Upper lobe of left lung (tissue), 6 donors: ENCODE data around the gene RIMBP3C. TPM values are rescaled to one million over a fixed set of nuclear protein-coding genes. Genes with fewer than 3 reads are reported as not detected.

Source experiments
- ATAC-seq, 2 donors: fragments of 200-7000 bp; cut with Tn5 transposase; one replicate each; pipeline ENCODE4 v1.9.1; 2022; ENCODE audit warnings: mild to moderate bottlenecking in 2 of 2, moderate library complexity in 2 of 2; ENCODE audit not compliant: low FRiP score in 2 of 2
- DNase-seq, 2 donors: peaks; one replicate each; pipeline ENCODE4 v3.0.0-alpha.2; 2019 to 2020
- H3K27ac ChIP-seq, 4 donors: fragments of 200-600 bp; sonication (generic); one replicate each; pipeline ENCODE4 v1.5.1; 2016 to 2019
- H3K27me3 ChIP-seq, 4 donors: fragments of 200-600 bp; sonication (generic); one replicate each; pipeline ENCODE4 v1.5.1; 2017 to 2019
- H3K36me3 ChIP-seq, 4 donors: fragments of 200-600 bp; sonication (generic); one replicate each; pipeline ENCODE4 v1.5.1; 2016 to 2019
- H3K4me1 ChIP-seq, 4 donors: fragments of 200-600 bp; sonication (generic); one replicate each; pipeline ENCODE4 v1.5.1; 2018 to 2019
- H3K4me3 ChIP-seq, 4 donors: fragments of 200-600 bp; sonication (generic); one replicate each; pipeline ENCODE4 v1.5.1; 2017 to 2019; ENCODE audit warnings: mild to moderate bottlenecking in 2 of 4, moderate library complexity in 1 of 4
- H3K9me3 ChIP-seq, 4 donors: fragments of 200-600 bp; sonication (generic); one replicate each; pipeline ENCODE4 v1.5.1; 2018 to 2019
- EP300 ChIP-seq, 4 donors: sonication (generic); formaldehyde crosslinking; IDR thresholded peaks; one replicate each; pipeline ENCODE4 v1.5.1; 2017; ENCODE audit warnings: antibody characterized with exemption in 4 of 4, control low read depth in 2 of 4
- POLR2A ChIP-seq, 4 donors: fragments of 450-650 bp; IDR thresholded peaks; one replicate each; pipeline ENCODE4 v1.5.1; 2016 to 2017; ENCODE audit warnings: antibody characterized with exemption in 4 of 4, mild to moderate bottlenecking in 2 of 4
- POLR2AphosphoS5 ChIP-seq, 2 donors: sonication (generic); formaldehyde crosslinking; IDR thresholded peaks; one replicate each; pipeline ENCODE4 v1.5.1; 2017; ENCODE audit warnings: antibody characterized with exemption in 2 of 2
- WGBS, 2 donors: methylation state at CpG; one replicate each; pipeline ENCODE4 v1.1.5; 2017 to 2018; 5-methylcytosine and 5-hydroxymethylcytosine counted together
- total RNA-seq, 6 donors: library from RNA; depleted of rRNA in 4 of 6; stranded (reverse); fragments of >200 nt in 4 of 6; gene quantifications; one replicate each; pipeline versions ENCODE4 v1.1.0 to v1.2.1, GENCODE V29; 2016 to 2021
- TF ChIP-seq, protein P1 (sequence below), 6 experiments: fragments of 450-650 bp in 4 of 6; fragments of 200-600 bp in 2 of 6; sonication (generic) in 2 of 6; IDR thresholded peaks; one replicate each; pipeline ENCODE4 v1.5.1; 2016 to 2019; ENCODE audit warnings: antibody characterized with exemption in 6 of 6
- donor health status: DM: no; HTN: no; CAD: no; lungs with moderate emphysema.
- donor health status: DM: no; HTN: yes; CAD: no; lungs with severe emphysema.

Gene RIMBP3C
- total RNA-seq, 6 donors from 2014 or later, result 0.10 to 1.0 (median 0.57) TPM; not detected in 1

DNA sequence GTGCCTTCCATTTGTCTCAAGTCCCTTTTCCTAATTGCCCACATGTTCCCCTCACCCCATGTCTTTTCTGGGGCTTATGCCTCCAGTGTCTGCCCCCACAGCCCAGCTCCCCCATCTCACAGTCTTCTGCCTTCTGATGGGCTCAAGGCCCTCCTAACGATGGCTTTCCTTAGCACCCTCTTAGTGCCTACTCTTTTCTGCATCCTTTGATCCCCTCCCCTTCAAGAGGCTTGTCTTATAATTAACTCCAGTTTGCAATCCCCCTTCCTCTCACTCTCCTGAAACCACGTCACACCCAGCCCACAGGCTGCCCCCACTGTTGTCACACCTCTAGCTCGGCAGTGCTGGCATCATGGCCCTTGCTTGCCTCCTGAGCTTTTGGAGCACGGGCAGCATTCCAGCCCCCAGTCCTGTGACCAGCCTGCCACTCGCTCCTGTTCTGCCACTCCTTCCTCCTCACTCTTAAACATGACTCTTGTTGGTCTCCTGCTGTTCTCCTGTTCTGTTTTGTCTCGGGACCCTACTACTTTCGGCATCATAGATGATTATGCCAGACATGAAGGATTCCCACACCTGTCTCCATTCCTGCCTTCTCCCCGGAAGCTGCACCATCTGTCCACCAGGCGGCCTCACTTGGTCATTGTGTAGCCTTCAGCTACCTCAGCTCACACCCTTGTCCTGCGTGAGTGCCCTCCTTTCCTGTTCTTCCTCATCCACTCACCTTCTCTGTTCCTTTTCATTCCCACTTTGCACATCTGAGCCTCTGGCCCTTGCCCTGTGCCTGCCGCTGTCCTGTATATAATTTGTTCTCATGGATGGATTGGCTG is 42.4 kb upstream of the RIMBP3C start:
- no peak for DNase-seq
- no peak for ATAC-seq
- 84 to 86% methylated on average over 11 of the region's 11 CpGs for WGBS, 2 donors
- Histone ChIP-seq H3K9me3 (no peaks in the 10 kb centered on the region), H3K36me3 (peaks cover 17 to 43% (median 34%) of the 10 kb centered on the region in 4 donors), H3K4me3 (no peak overlapping the region), H3K4me1 (peaks cover 25 to 43% (median 30%) of the 10 kb centered on the region in 4 donors), H3K27me3 (no peaks in the 10 kb centered on the region), H3K27ac (no peak overlapping the region)
- TF ChIP-seq POLR2A (IDR thresholded peaks at IDR 0.05), result no peak
- TF ChIP-seq POLR2AphosphoS5 (IDR thresholded peaks at IDR 0.05), result no peak
- TF ChIP-seq, protein P1, sequence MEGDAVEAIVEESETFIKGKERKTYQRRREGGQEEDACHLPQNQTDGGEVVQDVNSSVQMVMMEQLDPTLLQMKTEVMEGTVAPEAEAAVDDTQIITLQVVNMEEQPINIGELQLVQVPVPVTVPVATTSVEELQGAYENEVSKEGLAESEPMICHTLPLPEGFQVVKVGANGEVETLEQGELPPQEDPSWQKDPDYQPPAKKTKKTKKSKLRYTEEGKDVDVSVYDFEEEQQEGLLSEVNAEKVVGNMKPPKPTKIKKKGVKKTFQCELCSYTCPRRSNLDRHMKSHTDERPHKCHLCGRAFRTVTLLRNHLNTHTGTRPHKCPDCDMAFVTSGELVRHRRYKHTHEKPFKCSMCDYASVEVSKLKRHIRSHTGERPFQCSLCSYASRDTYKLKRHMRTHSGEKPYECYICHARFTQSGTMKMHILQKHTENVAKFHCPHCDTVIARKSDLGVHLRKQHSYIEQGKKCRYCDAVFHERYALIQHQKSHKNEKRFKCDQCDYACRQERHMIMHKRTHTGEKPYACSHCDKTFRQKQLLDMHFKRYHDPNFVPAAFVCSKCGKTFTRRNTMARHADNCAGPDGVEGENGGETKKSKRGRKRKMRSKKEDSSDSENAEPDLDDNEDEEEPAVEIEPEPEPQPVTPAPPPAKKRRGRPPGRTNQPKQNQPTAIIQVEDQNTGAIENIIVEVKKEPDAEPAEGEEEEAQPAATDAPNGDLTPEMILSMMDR (IDR thresholded peaks at IDR 0.05), result no peak
- TF ChIP-seq EP300 (IDR thresholded peaks at IDR 0.05), result no peak

DNA sequence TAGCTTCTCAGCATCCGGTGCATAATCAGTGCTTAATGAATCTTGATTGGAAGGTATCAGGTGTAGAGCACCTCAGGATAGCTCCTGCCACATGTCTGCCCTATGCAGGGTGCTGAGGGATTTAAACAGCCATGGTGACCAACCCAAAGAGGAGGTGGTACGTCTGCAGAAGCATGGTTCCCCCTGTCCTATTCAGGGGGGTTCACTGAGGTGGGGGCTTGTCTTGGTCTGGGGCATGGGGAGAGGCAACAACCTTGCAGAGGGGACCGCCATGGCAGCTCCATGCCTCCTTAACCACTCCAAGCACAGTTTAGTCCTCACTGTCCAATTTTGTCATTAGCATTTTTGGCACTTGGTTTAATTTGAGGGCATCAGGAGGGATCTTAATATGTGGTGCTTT is 41.2 kb upstream of the RIMBP3C start:
- TF ChIP-seq, protein P1 (IDR thresholded peaks at IDR 0.05), result no peak
- no peak for TF ChIP-seq EP300 (IDR thresholded peaks at IDR 0.05)
- no peak for TF ChIP-seq POLR2AphosphoS5 (IDR thresholded peaks at IDR 0.05)
- TF ChIP-seq POLR2A (IDR thresholded peaks at IDR 0.05), result no peak
- H3K9me3 ChIP-seq, result no peaks in the 10 kb centered on the region
- DNase-seq (no peak), ATAC-seq (no peak)
- H3K36me3 ChIP-seq, result peaks cover 17 to 43% (median 34%) of the 10 kb centered on the region in 4 donors
- peaks cover 29 to 55% (median 41%) of the 10 kb centered on the region in 4 donors for H3K4me1 ChIP-seq
- no peak overlapping the region for H3K4me3 ChIP-seq
- H3K27me3 ChIP-seq, result no peaks in the 10 kb centered on the region
- WGBS, 2 donors, result 77 to 98% methylated on average over 3 of the region's 3 CpGs
- H3K27ac ChIP-seq, result no peak overlapping the region

DNA sequence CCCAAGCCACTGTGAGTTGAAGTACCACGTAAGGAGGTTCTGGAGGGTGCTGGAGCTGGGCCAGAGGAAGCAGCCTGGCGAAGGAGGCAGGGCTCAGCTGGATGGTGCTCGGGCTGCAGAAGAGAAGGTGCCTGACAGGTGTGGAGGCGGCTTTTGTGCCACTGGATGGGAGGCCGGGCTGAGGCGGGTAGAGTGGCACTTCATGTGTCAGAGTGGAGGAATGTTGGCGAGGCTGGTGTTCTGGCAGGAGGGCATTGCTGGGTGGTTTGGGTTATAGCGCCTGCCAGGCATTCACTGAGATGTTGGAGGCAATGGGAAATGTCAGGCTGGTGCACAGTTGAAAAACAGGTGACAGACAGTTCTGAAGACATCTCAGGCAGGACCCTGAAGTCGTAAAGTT is 40.4 kb upstream of the RIMBP3C start:
- H3K36me3 ChIP-seq, result peaks cover 13 to 37% (median 30%) of the 10 kb centered on the region in 4 donors
- no peaks in the 10 kb centered on the region for H3K27me3 ChIP-seq
- TF ChIP-seq, protein P1 (IDR thresholded peaks at IDR 0.05), result no peak
- TF ChIP-seq EP300 (IDR thresholded peaks at IDR 0.05), result no peak
- no peak for TF ChIP-seq POLR2A (IDR thresholded peaks at IDR 0.05)
- no peak for TF ChIP-seq POLR2AphosphoS5 (IDR thresholded peaks at IDR 0.05)
- WGBS, 2 donors, result 56 to 62% methylated on average over 9 of the region's 9 CpGs
- H3K27ac ChIP-seq, result peak overlapping the region in 1 of 4 donors; percentile 40
- no peaks in the 10 kb centered on the region for H3K9me3 ChIP-seq
- peak in 1 of 2 donors; percentile 73 for DNase-seq
- ATAC-seq, result peak; percentile 24 to 79
- no peak overlapping the region for H3K4me3 ChIP-seq
- peaks cover 29 to 60% (median 41%) of the 10 kb centered on the region in 4 donors for H3K4me1 ChIP-seq

DNA sequence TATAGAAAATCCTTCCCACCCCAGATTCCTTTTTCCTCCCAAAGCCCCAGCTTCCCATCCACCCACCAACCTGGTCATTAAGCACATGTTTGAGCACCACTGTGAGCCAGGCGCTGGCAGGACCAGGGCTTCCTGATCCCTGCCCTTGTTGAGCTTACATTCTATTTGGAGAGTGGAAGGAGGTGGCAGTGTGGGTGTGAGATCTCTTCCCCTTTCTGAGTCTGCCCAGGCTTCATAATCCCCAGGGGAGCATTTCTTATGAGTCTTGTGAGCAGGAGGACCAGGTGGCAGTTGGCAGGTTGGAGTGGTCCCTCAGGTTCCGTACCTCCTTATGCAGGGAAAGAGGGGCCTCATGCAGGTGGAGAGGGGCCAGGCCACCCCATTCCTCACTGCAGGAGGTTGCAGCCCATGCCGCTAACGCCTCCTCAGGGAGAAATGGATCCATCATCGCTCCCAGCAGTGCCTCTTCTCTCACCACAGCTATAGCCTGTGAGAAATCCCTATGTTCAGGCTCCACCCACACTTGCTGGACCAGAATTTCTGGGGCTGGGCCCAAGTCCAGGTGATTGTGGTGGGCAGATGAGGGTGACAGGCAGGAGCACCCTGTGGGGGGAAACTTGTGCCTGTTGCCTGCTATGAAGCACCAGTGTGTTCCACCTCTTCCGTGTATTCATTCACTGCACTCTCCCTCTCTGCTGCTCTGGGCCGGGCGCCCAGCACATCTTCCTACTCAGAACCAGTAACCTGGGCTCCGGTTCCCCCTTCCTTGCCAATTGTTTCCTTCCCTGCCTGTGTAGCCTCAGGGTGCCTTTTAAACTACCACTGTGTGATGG is 39.8 kb upstream of the RIMBP3C start:
- Histone ChIP-seq H3K27ac (peak overlapping the region in 2 of 4 donors; percentile 14 to 40), H3K9me3 (no peaks in the 10 kb centered on the region), H3K4me3 (no peak overlapping the region), H3K27me3 (no peaks in the 10 kb centered on the region), H3K4me1 (peaks cover 29 to 60% (median 41%) of the 10 kb centered on the region in 4 donors), H3K36me3 (peaks cover 11 to 32% (median 27%) of the 10 kb centered on the region in 4 donors)
- 69 to 72% methylated on average over 9 of the region's 9 CpGs for whole genome bisulfite sequencing, 2 donors
- DNase-seq, result no peak
- TF ChIP-seq EP300 (IDR thresholded peaks at IDR 0.05) (no peak), POLR2A (IDR thresholded peaks at IDR 0.05) (no peak), POLR2AphosphoS5 (IDR thresholded peaks at IDR 0.05) (no peak)
- TF ChIP-seq, protein P1 (IDR thresholded peaks at IDR 0.05), result no peak
- ATAC-seq, result no peak
